AG09309 (cell line): ENCODE measurements around the gene RAB5IF.

Source experiments
- DNase-seq: peaks from one replicate; pipeline ENCODE4 v3.0.0-alpha.2; 2010; ENCODE audit warnings: low read depth
- H3K4me3 ChIP-seq: 2 replicates; pipeline ENCODE4 v1.5.1; 2011; ENCODE audit warnings: mild to moderate bottlenecking, low read depth, low read length, moderate library complexity; ENCODE audit not compliant: control insufficient read depth
- TF ChIP-seq, protein P1 (sequence below): IDR thresholded peaks from 2 replicates; pipeline ENCODE4 v1.5.1; 2011; ENCODE audit warnings: mild to moderate bottlenecking, low read depth, low read length, inconsistent platforms; ENCODE audit not compliant: insufficient read depth, control insufficient read depth; ENCODE audit errors: missing control alignments

Gene RAB5IF

DNA sequence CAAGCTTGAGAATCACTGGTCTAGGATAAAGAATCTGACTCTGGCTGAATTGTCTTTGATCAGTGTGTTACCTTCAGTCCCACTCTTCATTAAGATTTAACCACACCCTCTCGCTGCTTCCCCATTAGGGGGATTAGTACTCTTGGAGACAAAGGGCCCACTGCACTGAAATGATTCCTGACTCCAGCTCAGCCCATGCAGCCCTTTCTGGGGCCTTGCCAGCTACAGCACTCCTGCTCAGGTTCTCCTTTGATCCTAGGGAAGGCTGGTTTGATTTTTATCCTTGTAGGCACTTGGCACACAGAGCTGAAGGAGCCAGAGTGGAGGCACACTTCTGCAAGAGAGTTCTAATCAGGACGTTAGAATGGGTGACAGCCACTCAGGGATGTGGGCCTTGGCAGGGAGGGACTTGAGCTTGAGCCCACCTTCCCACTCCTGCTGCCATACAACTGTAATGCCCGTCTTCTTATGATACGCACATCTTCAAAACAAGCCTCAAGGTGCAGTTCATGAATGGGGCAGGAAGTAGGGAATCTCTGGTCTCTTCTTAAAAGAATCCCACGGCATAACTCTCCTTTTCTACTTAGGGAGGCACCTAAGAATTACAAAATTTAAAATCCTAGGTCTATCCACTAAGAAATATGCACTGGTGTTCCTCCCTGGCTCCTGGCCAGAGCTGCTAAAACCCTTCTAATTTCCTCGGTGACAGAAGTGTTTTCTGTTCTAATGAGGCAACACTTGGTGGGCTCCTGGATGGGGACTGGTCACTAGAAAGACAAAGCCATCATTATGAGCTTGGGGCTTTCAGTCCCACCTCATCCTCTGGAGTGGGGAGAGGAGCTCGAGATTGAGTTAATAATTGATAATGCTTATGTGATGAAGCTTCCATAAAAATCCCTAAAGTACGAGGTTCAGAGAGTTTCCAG, 41.9 kb downstream of the RAB5IF start:
- no peak for DNase-seq
- TF ChIP-seq, protein P1, sequence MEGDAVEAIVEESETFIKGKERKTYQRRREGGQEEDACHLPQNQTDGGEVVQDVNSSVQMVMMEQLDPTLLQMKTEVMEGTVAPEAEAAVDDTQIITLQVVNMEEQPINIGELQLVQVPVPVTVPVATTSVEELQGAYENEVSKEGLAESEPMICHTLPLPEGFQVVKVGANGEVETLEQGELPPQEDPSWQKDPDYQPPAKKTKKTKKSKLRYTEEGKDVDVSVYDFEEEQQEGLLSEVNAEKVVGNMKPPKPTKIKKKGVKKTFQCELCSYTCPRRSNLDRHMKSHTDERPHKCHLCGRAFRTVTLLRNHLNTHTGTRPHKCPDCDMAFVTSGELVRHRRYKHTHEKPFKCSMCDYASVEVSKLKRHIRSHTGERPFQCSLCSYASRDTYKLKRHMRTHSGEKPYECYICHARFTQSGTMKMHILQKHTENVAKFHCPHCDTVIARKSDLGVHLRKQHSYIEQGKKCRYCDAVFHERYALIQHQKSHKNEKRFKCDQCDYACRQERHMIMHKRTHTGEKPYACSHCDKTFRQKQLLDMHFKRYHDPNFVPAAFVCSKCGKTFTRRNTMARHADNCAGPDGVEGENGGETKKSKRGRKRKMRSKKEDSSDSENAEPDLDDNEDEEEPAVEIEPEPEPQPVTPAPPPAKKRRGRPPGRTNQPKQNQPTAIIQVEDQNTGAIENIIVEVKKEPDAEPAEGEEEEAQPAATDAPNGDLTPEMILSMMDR, result no peak
- H3K4me3 ChIP-seq, result no peak overlapping the region

DNA sequence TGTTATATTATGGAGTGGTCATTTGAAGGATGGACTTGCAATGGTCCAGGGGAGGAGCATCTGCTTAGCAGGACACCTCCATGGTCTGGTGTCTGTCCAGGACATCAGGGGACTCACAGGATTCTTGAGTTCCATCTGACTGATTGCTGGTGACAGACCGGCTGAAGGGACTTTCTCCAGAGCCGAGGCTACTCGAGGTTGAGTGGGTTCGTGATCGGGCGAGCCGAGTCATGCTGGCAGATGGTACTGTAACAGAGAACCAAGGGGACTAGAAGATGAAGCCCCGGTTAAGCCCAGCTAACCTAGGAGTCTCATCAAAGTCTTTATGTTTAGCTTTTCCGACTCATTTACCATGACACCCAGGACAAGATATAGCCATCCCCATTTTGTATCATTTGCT, 47.9 kb downstream of the RAB5IF start:
- TF ChIP-seq, protein P1, result no peak

DNA sequence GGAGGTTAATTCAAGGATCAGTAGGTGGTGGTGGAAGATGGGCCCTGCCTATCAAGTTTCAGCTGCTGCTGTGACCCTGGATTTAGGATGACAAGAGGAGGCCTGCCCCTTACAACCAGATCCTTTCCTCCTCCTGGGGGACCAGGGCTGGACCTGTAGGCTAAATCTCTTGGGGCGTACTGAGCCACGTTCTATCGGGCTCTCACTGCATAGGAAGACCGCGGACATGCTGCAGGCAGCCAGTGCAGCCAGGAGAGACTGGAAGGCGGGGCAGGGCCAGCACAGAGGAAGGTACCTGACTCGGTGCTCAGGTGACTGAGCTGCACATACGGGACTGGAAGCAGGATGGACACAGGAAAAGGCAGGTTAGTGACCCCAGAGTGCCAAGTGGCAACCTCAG, 48.9 kb downstream of the RAB5IF start:
- no peak overlapping the region for H3K4me3 ChIP-seq
- DNase-seq, result no peak
- TF ChIP-seq, protein P1, result no peak

More for the DNA sequence above, 47.9 kb downstream of the RAB5IF start:
- no peak for DNase-seq
- no peak overlapping the region for H3K4me3 ChIP-seq

DNA sequence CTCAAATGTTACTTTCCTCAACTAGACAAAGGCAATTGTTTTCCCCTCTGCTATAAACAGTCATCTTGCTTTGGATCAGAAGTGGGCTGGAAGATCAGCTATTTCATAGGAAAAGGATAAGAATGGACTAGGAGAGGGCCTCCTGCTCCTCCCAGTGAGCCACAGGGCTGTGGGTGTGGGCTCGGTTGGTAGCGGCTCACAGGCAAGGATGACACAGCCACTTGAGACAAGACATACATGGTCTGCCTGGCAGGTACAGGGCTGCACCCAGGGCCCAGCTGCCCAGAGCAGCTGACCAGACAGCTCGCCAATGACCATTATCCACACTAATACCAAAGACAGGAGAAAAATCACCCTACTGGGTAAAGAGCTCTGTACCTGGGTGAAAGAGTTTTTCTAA, 49.4 kb downstream of the RAB5IF start:
- no peak for DNase-seq
- TF ChIP-seq, protein P1, result no peak

DNA sequence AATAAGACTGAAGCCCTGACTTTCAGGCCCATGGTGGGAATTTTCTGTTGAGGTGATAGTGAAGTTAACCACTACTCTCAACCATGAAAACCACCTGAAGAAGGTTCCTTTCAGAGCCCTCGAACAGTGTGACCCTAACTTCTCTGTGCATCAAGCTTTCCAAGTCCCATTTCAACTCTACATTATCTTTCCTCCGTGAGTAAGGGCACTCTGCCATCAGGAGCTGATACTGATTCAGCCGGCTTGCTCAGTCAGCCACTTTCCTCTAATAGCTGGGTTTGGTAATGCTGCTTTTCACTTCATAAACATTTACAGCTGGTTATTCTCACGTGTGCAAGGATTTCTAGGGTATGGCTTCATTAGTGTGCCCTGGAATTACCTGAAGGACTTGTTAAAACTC, 51.2 kb downstream of the RAB5IF start:
- DNase-seq, result no peak
- TF ChIP-seq, protein P1, result no peak
- H3K4me3 ChIP-seq, result no peak overlapping the region

More for the DNA sequence above, 49.4 kb downstream of the RAB5IF start:
- H3K4me3 ChIP-seq, result no peak overlapping the region

DNA sequence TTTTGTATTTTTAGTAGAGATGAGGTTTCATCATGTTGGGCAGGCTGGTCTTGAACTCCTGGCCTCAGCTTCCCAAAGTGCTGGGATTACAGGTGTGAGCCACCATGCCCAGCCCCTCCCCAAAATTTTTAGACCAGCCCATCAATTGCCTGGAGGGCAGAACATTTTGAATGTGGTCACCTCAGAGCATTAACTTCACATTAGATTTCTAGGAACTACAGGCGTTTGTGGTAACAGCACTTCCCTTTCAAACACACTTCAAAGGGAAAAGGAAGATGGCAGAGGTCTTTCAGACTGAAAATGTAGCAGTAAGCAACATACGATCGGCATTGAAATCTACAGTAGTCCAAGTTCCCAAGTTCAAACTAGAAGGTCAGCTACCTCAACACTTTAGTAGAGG, 52.7 kb downstream of the RAB5IF start:
- TF ChIP-seq, protein P1, result no peak
- H3K4me3 ChIP-seq, result no peak overlapping the region
- DNase-seq, result no peak
